Suprapubic skin (tissue), 3 donors: Measurements from ENCODE around the gene PIP5K1B.

Source experiments
- POLR2A ChIP-seq, 2 donors: fragments of 450-650 bp; IDR thresholded peaks; one replicate each; pipeline ENCODE4 v1.6.1; 2017; ENCODE audit warnings: antibody characterized with exemption in 2 of 2, mild to moderate bottlenecking in 2 of 2, moderate library complexity in 2 of 2
- TF ChIP-seq, protein P1 (sequence below), 2 donors: fragments of 200-600 bp in 1 of 2; fragments of 450-650 bp in 1 of 2; sonication (generic) in 1 of 2; IDR thresholded peaks; one replicate each; pipeline ENCODE4 v1.5.1; 2016 to 2019; ENCODE audit warnings: antibody characterized with exemption in 2 of 2, mild to moderate bottlenecking in 1 of 2, moderate library complexity in 1 of 2

GRCh38 chr9:68963416-68963815, 258.4 kb downstream of the PIP5K1B start:
- TF ChIP-seq POLR2A (IDR thresholded peaks at IDR 0.05), result no peak
- TF ChIP-seq, protein P1, sequence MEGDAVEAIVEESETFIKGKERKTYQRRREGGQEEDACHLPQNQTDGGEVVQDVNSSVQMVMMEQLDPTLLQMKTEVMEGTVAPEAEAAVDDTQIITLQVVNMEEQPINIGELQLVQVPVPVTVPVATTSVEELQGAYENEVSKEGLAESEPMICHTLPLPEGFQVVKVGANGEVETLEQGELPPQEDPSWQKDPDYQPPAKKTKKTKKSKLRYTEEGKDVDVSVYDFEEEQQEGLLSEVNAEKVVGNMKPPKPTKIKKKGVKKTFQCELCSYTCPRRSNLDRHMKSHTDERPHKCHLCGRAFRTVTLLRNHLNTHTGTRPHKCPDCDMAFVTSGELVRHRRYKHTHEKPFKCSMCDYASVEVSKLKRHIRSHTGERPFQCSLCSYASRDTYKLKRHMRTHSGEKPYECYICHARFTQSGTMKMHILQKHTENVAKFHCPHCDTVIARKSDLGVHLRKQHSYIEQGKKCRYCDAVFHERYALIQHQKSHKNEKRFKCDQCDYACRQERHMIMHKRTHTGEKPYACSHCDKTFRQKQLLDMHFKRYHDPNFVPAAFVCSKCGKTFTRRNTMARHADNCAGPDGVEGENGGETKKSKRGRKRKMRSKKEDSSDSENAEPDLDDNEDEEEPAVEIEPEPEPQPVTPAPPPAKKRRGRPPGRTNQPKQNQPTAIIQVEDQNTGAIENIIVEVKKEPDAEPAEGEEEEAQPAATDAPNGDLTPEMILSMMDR (IDR thresholded peaks at IDR 0.05), result no peak
